HG02642 (cell line): ENCODE measurements around the gene TNFRSF18.
"Not testable (repeated sequence)": the region's sequence is repeated elsewhere in the genome, so short reads cannot be mapped to it uniquely, and the experiment has no call there.

Experiments
- ATAC-seq: cut with Tn5 transposase; IDR thresholded peaks from one replicate; pipeline ENCODE4 v1.9.1; 2021; ENCODE audit warnings: mild to moderate bottlenecking; ENCODE audit not compliant: unreplicated experiment, poor library complexity

TNFRSF18 gene, protein sequence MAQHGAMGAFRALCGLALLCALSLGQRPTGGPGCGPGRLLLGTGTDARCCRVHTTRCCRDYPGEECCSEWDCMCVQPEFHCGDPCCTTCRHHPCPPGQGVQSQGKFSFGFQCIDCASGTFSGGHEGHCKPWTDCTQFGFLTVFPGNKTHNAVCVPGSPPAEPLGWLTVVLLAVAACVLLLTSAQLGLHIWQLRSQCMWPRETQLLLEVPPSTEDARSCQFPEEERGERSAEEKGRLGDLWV

GRCh38 chr1:1206376-1206965, at the start of gene TNFRSF18:
TNFRSF18 (minus strand) TSS chr1:1206592; CDS start chr1:1206571, 21 bp downstream.
- ATAC-seq = no peak

- ATAC-seq = no peak
Measured at GRCh38 chr1:1255611-1256010, 49.2 kb upstream of the TNFRSF18 start.

DNA sequence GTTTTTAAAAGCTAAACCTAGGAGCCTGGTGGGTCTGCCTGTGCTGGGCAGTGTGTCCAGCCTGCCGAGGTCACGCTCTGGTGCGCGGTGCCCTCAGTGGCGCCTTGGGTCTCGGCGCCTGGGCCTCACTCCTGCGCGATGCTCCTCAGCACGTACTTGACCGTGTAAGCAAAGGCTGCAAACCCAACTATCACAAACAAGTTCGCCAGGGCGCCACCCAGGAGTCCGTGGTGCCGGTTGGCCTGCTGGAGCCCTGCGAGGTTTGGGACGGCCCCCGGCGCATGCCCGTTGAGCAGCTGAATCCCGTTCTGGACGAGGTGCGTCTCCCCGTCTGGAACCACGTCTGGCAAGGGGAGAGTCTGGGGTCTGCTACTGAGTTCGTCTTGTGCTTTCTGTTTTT, 48.7 kb upstream of the TNFRSF18 start:
- ATAC-seq = no peak

GRCh38 chr1:1254667-1254998, 48.2 kb upstream of the TNFRSF18 start:
- ATAC-seq = no peak

- ATAC-seq = no peak
Measured at GRCh38 chr1:1253972-1254666, 47.7 kb upstream of the TNFRSF18 start.

DNA sequence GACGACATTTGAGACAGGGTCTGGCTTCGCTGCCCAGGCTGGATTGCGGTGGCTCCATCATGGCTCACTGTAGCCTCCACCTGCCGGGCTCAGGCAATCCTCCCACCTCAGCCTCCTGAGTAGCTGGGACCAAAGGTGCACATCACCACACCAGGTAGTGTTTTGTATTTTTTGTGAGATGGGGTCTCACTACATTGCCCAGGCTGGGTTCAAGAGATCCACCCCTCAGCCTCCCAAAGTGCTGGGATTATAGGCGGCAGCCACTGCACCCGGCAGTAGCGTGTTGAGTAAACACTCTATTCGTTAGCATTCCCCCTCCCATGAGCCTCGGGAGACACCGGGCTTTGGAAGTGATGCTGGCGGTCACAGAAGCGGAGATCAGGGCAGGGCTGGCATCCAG, 46.9 kb upstream of the TNFRSF18 start:
- ATAC-seq = no peak

- no peak for ATAC-seq
Measured at GRCh38 chr1:1250786-1251284, 44.4 kb upstream of the TNFRSF18 start.

DNA sequence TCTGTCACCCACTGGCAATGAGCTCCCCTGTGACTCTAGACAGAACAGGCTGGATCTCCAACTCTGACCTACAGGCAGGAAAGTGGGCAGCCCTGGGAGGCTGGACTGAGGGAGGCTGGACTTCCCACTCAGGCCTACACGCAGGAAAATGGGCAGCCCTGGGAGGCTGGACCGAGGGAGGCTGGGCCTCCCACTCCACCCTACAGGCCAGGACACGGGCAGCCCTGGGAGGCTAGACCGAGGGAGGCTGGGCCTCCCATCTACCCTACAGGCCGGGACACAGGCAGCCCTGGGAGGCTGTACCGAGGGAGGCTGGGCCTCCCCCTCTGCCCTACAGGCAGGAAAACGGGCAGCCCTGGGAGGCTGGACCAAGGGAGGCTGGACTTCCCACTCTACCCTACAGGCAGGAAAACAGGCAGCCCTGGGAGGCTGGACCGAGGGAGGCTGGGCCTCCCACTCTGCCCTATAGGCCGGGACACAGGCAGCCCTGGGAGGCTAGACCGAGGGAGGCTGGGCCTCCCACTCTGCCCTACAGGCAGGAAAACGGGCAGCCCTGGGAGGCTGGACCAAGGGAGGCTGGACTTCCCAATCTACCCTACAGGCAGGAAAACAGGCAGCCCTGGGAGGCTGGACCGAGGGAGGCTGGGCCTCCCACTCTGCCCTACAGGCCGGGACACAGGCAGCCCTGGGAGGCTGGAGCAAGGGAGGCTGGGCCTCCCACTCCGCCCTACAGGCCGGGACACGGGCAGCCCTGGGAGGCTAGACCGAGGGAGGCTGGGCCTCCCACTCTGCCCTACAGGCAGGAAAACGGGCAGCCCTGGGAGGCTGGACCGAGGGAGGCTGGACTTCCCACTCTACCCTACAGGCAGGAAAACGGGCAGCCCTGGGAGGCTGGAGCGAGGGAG, 41.9 kb upstream of the TNFRSF18 start:
- ATAC-seq = not testable (repeated sequence)

DNA sequence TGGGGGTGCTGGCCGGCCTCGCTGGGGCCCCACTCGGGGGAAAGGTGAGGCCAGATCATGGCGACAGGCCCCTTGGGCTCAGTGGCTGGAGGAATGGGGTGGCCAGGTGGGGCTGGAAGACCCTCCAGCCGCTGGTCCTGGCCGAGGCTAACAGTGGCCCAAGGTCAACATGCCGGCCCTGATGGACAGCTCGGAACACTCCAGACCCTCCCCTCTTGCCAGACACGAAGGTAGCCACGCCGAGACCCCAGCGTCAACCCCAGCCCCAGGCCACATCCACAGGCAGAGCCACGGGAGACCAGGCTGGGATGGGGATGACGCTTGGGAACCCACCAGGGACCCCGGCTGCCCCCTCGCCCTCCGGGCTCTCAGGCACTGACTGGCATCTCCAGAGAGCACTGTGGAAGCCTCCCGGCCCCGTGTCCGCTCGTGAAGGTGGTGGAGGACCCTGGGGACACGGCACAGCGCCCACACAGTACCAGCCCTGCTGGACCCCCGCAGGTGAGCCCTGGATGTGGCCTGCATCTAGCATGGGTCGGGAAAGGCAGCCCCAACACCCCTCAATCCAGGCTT, 41.0 kb upstream of the TNFRSF18 start:
- no peak for ATAC-seq

- no peak for ATAC-seq
Measured at GRCh38 chr1:1246577-1247340, 40.4 kb upstream of the TNFRSF18 start, which contains the start of gene C1QTNF12. C1QTNF12 (minus strand) TSS chr1:1246722; CDS start chr1:1246690, 32 bp downstream.

- ATAC-seq = no peak
Measured at GRCh38 chr1:1245817-1246576, 39.6 kb upstream of the TNFRSF18 start.

GRCh38 chr1:1245178-1245816, 38.9 kb upstream of the TNFRSF18 start:
- no peak for ATAC-seq

GRCh38 chr1:1244192-1244811, 37.9 kb upstream of the TNFRSF18 start:
- ATAC-seq = no peak

DNA sequence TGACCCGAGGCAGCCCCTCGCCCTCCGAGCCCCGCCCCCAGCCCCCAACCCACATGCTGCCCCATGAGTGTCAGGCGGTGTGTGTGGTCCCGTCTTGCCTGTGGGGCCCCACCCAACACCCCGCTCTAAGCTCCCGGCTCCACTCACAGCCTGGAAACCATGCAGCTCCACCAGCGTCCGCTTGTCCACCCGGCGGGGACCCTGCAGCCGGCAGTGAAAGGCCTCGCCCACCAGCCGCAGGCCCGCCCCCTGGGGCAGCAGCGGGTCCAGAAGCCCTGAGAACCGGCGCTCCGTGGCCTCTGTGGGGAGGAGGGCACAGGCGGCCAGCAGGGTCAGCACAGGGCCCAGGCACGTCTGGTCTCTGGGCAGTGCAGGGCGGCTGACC, 37.4 kb upstream of the TNFRSF18 start:
- no peak for ATAC-seq

- no peak for ATAC-seq
Measured at GRCh38 chr1:1243266-1243660, 36.9 kb upstream of the TNFRSF18 start.

GRCh38 chr1:1242461-1243265, 36.3 kb upstream of the TNFRSF18 start:
- no peak for ATAC-seq

- ATAC-seq = no peak
Measured at GRCh38 chr1:1241588-1242219, 35.3 kb upstream of the TNFRSF18 start.
